OCI-LY1 (cell line): ENCODE results near the gene MAML2.

Experiments used
- EZH2 ChIP-seq: fragments of 200-600 bp; sonication (generic), shearing (Covaris generic); IDR thresholded peaks from 2 replicates; pipeline ENCODE4 v1.8.0; 2017; ENCODE audit warnings: borderline replicate concordance, mixed run types, mild to moderate bottlenecking, antibody characterized with exemption, low read length, moderate library complexity, mixed read lengths
- TF ChIP-seq, protein P1 (sequence below): fragments of 200-600 bp; sonication (generic), shearing (Covaris generic); IDR thresholded peaks from 2 replicates; pipeline ENCODE4 v1.5.1; 2017; ENCODE audit warnings: mild to moderate bottlenecking, antibody characterized with exemption, low read length, moderate library complexity, mixed read lengths

DNA sequence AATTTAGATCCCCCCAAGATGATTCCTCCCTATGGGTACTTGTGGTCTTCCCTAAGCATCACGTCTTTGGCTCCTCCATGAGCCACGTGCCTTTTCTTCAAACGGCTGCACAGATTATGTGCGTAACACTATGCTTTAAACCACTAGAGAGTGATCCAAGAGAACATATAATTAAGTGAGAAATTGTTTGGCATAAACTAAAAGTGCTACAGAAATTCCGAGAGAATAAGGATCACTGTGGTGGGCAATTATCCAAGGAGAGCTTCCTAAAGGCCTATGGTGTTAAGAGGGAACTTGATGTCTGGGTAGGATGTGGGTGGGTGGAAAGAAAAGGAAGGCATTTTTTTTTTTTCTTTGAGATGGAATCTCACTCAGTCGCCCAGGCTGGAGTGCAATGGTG is 110.9 kb downstream of the MAML2 start:
- TF ChIP-seq, protein P1, sequence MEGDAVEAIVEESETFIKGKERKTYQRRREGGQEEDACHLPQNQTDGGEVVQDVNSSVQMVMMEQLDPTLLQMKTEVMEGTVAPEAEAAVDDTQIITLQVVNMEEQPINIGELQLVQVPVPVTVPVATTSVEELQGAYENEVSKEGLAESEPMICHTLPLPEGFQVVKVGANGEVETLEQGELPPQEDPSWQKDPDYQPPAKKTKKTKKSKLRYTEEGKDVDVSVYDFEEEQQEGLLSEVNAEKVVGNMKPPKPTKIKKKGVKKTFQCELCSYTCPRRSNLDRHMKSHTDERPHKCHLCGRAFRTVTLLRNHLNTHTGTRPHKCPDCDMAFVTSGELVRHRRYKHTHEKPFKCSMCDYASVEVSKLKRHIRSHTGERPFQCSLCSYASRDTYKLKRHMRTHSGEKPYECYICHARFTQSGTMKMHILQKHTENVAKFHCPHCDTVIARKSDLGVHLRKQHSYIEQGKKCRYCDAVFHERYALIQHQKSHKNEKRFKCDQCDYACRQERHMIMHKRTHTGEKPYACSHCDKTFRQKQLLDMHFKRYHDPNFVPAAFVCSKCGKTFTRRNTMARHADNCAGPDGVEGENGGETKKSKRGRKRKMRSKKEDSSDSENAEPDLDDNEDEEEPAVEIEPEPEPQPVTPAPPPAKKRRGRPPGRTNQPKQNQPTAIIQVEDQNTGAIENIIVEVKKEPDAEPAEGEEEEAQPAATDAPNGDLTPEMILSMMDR: no peak
- no peak for TF ChIP-seq EZH2
